Measurements from ENCODE around the gene TASP1. TPM values are rescaled to one million over a fixed set of nuclear protein-coding genes. Genes with fewer than 3 reads are reported as not detected.

Gene TASP1
- total RNA-seq, 4 donors from 2014 or later: 3.0 to 18.1 (median 12.9) TPM

GRCh38 chr20:13588049-13588448 is 50.7 kb downstream of the TASP1 start:
- DNase-seq: no peak
- in situ Hi-C loops (cut with MboI; ENCODE audit: low pct_ligation_motif_present in 1 of 4, low pct_unique_long_range_greater_than_20kb in 1 of 4, low sequenced_read_pairs in 3 of 4) (no loop called here), intact Hi-C loops (cut with DNase I; ENCODE audit: low total_unique reads) (no loop called here)
- H3K4me3 ChIP-seq: no peak overlapping the region
- TF ChIP-seq POLR2A (IDR thresholded peaks at IDR 0.05) (no peak), POLR2AphosphoS5 (IDR thresholded peaks at IDR 0.05) (no peak), CTCF (IDR thresholded peaks at IDR 0.05) (no peak), EP300 (IDR thresholded peaks at IDR 0.05; ENCODE audit: low read depth) (no peak)
- H3K27ac ChIP-seq: no peak overlapping the region
- 76 to 100% methylated on average over 2 of the region's 2 CpGs for WGBS, 2 donors (ENCODE audit: low coverage in 1 of 2)
- peaks cover 0 to 7% of the 10 kb centered on the region in 2 donors for H3K9me3 ChIP-seq
- H3K27me3 ChIP-seq: no peaks in the 10 kb centered on the region
- no peaks in the 10 kb centered on the region for H3K4me1 ChIP-seq
- peaks cover 0 to 14% (median 7%) of the 10 kb centered on the region in 4 donors for H3K36me3 ChIP-seq

- H3K4me1 ChIP-seq: no peaks in the 10 kb centered on the region
- H3K27ac ChIP-seq: no peak overlapping the region
- peaks cover 0 to 7% of the 10 kb centered on the region in 2 donors for H3K9me3 ChIP-seq
- DNase-seq: no peak
- H3K27me3 ChIP-seq: no peaks in the 10 kb centered on the region
- in situ Hi-C loops (cut with MboI; ENCODE audit: low pct_ligation_motif_present in 1 of 4, low pct_unique_long_range_greater_than_20kb in 1 of 4, low sequenced_read_pairs in 3 of 4): no loop called here
- H3K36me3 ChIP-seq: peaks cover 0 to 14% (median 7%) of the 10 kb centered on the region in 4 donors
- TF ChIP-seq CTCF (IDR thresholded peaks at IDR 0.05) (no peak), EP300 (IDR thresholded peaks at IDR 0.05; ENCODE audit: low read depth) (no peak), POLR2A (IDR thresholded peaks at IDR 0.05) (no peak), POLR2AphosphoS5 (IDR thresholded peaks at IDR 0.05) (no peak)
- no peak overlapping the region for H3K4me3 ChIP-seq
- intact Hi-C loops (cut with DNase I; ENCODE audit: low total_unique reads): no loop called here
These were observed 51.4 kb downstream of the TASP1 start for GRCh38 chr20:13587370-13587769.

- Histone ChIP-seq H3K27ac (no peak overlapping the region), H3K36me3 (peaks cover 0 to 14% (median 7%) of the 10 kb centered on the region in 4 donors), H3K4me1 (no peaks in the 10 kb centered on the region), H3K9me3 (peaks cover 0 to 7% of the 10 kb centered on the region in 2 donors), H3K27me3 (no peaks in the 10 kb centered on the region), H3K4me3 (no peak overlapping the region)
- DNase-seq: no peak
- TF ChIP-seq CTCF (IDR thresholded peaks at IDR 0.05) (no peak), EP300 (IDR thresholded peaks at IDR 0.05; ENCODE audit: low read depth) (no peak)
- intact Hi-C loops (cut with DNase I; ENCODE audit: low total_unique reads): no loop called here
- in situ Hi-C loops (cut with MboI; ENCODE audit: low pct_ligation_motif_present in 1 of 4, low pct_unique_long_range_greater_than_20kb in 1 of 4, low sequenced_read_pairs in 3 of 4): no loop called here
These were observed 52.6 kb downstream of the TASP1 start for GRCh38 chr20:13586133-13586532.

- Histone ChIP-seq H3K27ac (no peak overlapping the region), H3K4me3 (no peak overlapping the region), H3K4me1 (no peaks in the 10 kb centered on the region), H3K9me3 (peaks cover 0 to 3% of the 10 kb centered on the region in 2 donors), H3K36me3 (peaks cover 0 to 22% (median 9%) of the 10 kb centered on the region in 4 donors), H3K27me3 (no peaks in the 10 kb centered on the region)
- intact Hi-C loops (cut with DNase I; ENCODE audit: low total_unique reads) (no loop called here), in situ Hi-C loops (cut with MboI; ENCODE audit: low pct_ligation_motif_present in 1 of 4, low pct_unique_long_range_greater_than_20kb in 1 of 4, low sequenced_read_pairs in 3 of 4) (no loop called here)
- DNase-seq: no peak
- WGBS, 2 donors (ENCODE audit: low coverage in 1 of 2): 76 to 91% methylated on average over 2 to 3 of the region's 3 CpGs
- TF ChIP-seq POLR2AphosphoS5 (IDR thresholded peaks at IDR 0.05) (no peak), EP300 (IDR thresholded peaks at IDR 0.05; ENCODE audit: low read depth) (no peak), POLR2A (IDR thresholded peaks at IDR 0.05) (no peak), CTCF (IDR thresholded peaks at IDR 0.05) (no peak)
These were observed 57.3 kb downstream of the TASP1 start for GRCh38 chr20:13581451-13581850.

Measured in transverse colon (tissue), 4 donors.